HEK293 (cell line): Measurements from ENCODE around the gene FSHR.

Experiments used
- CTCF ChIA-PET: fragments of 350-600 bp; formaldehyde crosslinking; extraction: SDS; loops from one replicate; lab custom pipeline; 2021; ENCODE audit warnings: antibody characterized with exemption; lab: Yijun Ruan, JAX
- POLR2A ChIA-PET: fragments of 300-600 bp; formaldehyde crosslinking; extraction: SDS; loops from one replicate; lab custom pipeline; 2020; ENCODE audit warnings: antibody characterized with exemption, inconsistent platforms; lab: Yijun Ruan, JAX
- H3K27ac ChIP-seq: fragments of 200-500 bp; sonication (Bioruptor generic); 2 replicates; pipeline ENCODE4 v1.5.1; 2014; ENCODE audit warnings: low read depth, low read length, control low read depth, inconsistent platforms; ENCODE audit errors: extremely low read depth
- H3K36me3 ChIP-seq, 2 experiments: fragments of 200-500 bp in 1 of 2; sonication (Bioruptor generic) in 1 of 2; 1 replicate in 1 of 2; 2 replicates in 1 of 2; pipeline ENCODE4 v1.5.1; 2014 to 2017; ENCODE audit warnings: inconsistent platforms in 2 of 2, low read length in 2 of 2; ENCODE audit not compliant: control insufficient read depth in 2 of 2, insufficient read depth in 1 of 2
- H3K4me1 ChIP-seq: fragments of 200-500 bp; sonication (Bioruptor generic); 2 replicates; pipeline ENCODE4 v1.5.1; 2014; ENCODE audit warnings: mild to moderate bottlenecking, low read length, inconsistent platforms; ENCODE audit not compliant: control insufficient read depth, insufficient read depth
- H3K4me3 ChIP-seq: 2 replicates; pipeline ENCODE4 v1.5.1; 2011; ENCODE audit warnings: low read depth, mild to moderate bottlenecking, control low read depth, low read length, moderate library complexity
- H3K9me3 ChIP-seq: fragments of 200-500 bp; sonication (Bioruptor generic); 2 replicates; pipeline ENCODE4 v1.5.1; 2014; ENCODE audit warnings: low read depth, low read length, inconsistent platforms; ENCODE audit not compliant: control insufficient read depth, insufficient read depth
- ELK4 ChIP-seq: IDR thresholded peaks from 2 replicates; pipeline ENCODE4 v1.6.1; 2011; ENCODE audit warnings: mild to moderate bottlenecking, low read depth, low read length, borderline replicate concordance
- GLI2 ChIP-seq: fragments of 450-650 bp; formaldehyde crosslinking; IDR thresholded peaks from 2 replicates; pipeline ENCODE4; 2017; ENCODE audit warnings: missing biosample characterization, missing genetic modification characterization, low read depth, borderline replicate concordance
- HOXA7 ChIP-seq: sonication (generic); formaldehyde crosslinking; IDR thresholded peaks from 2 replicates; pipeline ENCODE4 v1.8.1; 2022; ENCODE audit warnings: missing genetic modification reagents, borderline replicate concordance
- HOXC10 ChIP-seq: sonication (generic); formaldehyde crosslinking; IDR thresholded peaks from 2 replicates; pipeline ENCODE4 v1.8.1; 2023; ENCODE audit warnings: mild to moderate bottlenecking, missing genetic modification reagents
- KLF10 ChIP-seq: fragments of 450-650 bp; IDR thresholded peaks from 2 replicates; pipeline ENCODE4 v1.5.1; 2018; ENCODE audit warnings: missing biosample characterization, mild to moderate bottlenecking, missing genetic modification characterization
- REPIN1 ChIP-seq: fragments of 450-650 bp; formaldehyde crosslinking; IDR thresholded peaks from 2 replicates; pipeline ENCODE4 v1.5.1; 2017; ENCODE audit warnings: missing biosample characterization, missing genetic modification characterization, low read depth
- ZBTB48 ChIP-seq: fragments of 450-650 bp; formaldehyde crosslinking; IDR thresholded peaks from 2 replicates; pipeline ENCODE4 v1.5.1; 2016; ENCODE audit warnings: missing biosample characterization, missing genetic modification characterization
- ZNF146 ChIP-seq: fragments of 450-650 bp; formaldehyde crosslinking; IDR thresholded peaks from 2 replicates; pipeline ENCODE4 v1.5.1; 2016; ENCODE audit warnings: missing biosample characterization, missing genetic modification characterization
- ZNF202 ChIP-seq: fragments of 450-650 bp; formaldehyde crosslinking; IDR thresholded peaks from 2 replicates; pipeline ENCODE4 v1.5.1; 2016; ENCODE audit warnings: missing biosample characterization, missing genetic modification characterization, borderline replicate concordance
- ZNF239 ChIP-seq: fragments of 450-650 bp; formaldehyde crosslinking; IDR thresholded peaks from 2 replicates; pipeline ENCODE4 v1.5.1; 2016; ENCODE audit warnings: missing biosample characterization, missing genetic modification characterization
- ZNF24 ChIP-seq: fragments of 450-650 bp; formaldehyde crosslinking; IDR thresholded peaks from 2 replicates; pipeline ENCODE4 v1.5.1; 2016; ENCODE audit warnings: missing biosample characterization, missing genetic modification characterization
- ZNF292 ChIP-seq: fragments of 450-650 bp; formaldehyde crosslinking; IDR thresholded peaks from 2 replicates; pipeline ENCODE4 v1.5.1; 2016; ENCODE audit warnings: low read depth, missing biosample characterization, missing genetic modification characterization, borderline replicate concordance
- ZNF335 ChIP-seq: fragments of 450-650 bp; formaldehyde crosslinking; conservative IDR thresholded peaks from 2 replicates; pipeline ENCODE4 v1.5.1; 2016; ENCODE audit warnings: missing biosample characterization, missing genetic modification characterization
- ZNF341 ChIP-seq: fragments of 450-650 bp; formaldehyde crosslinking; IDR thresholded peaks from 2 replicates; pipeline ENCODE4; 2016; ENCODE audit warnings: low read depth, missing biosample characterization, missing genetic modification characterization
- ZNF398 ChIP-seq: fragments of 450-650 bp; formaldehyde crosslinking; IDR thresholded peaks from 2 replicates; pipeline ENCODE4 v1.5.1; 2017; ENCODE audit warnings: missing biosample characterization, missing genetic modification characterization
- ZNF561 ChIP-seq: fragments of 450-650 bp; IDR thresholded peaks from 2 replicates; pipeline ENCODE4 v1.5.1; 2018; ENCODE audit warnings: missing biosample characterization, missing genetic modification characterization, borderline replicate concordance
- ZNF571 ChIP-seq: fragments of 450-650 bp; formaldehyde crosslinking; IDR thresholded peaks from 2 replicates; pipeline ENCODE4 v1.5.0; 2017; ENCODE audit warnings: missing biosample characterization, missing genetic modification characterization
- ZNF701 ChIP-seq: fragments of 450-650 bp; formaldehyde crosslinking; IDR thresholded peaks from 2 replicates; pipeline ENCODE4 v1.5.1; 2016; ENCODE audit warnings: missing biosample characterization, missing genetic modification characterization
- ZNF747 ChIP-seq: fragments of 450-650 bp; formaldehyde crosslinking; IDR thresholded peaks from 2 replicates; pipeline ENCODE4 v1.5.1; 2016; ENCODE audit warnings: missing biosample characterization, missing genetic modification characterization
- ZNF792 ChIP-seq: fragments of 450-650 bp; formaldehyde crosslinking; IDR thresholded peaks from 2 replicates; pipeline ENCODE4 v1.5.1; 2016; ENCODE audit warnings: missing biosample characterization, missing genetic modification characterization
- ZSCAN23 ChIP-seq: fragments of 450-650 bp; formaldehyde crosslinking; IDR thresholded peaks from 2 replicates; pipeline ENCODE4 v1.5.1; 2016; ENCODE audit warnings: missing biosample characterization, missing genetic modification characterization
- ZXDB ChIP-seq: fragments of 450-650 bp; formaldehyde crosslinking; IDR thresholded peaks from 2 replicates; pipeline ENCODE4 v1.5.1; 2016; ENCODE audit warnings: missing biosample characterization, missing genetic modification characterization
- TF ChIP-seq, protein P1 (sequence below): fragments of 450-650 bp; formaldehyde crosslinking; IDR thresholded peaks from 2 replicates; pipeline ENCODE4 v1.5.1; 2017; ENCODE audit warnings: missing biosample characterization, missing genetic modification characterization
- TF ChIP-seq, protein P2 (sequence below): fragments of 450-650 bp; formaldehyde crosslinking; IDR thresholded peaks from 2 replicates; pipeline ENCODE4 v1.5.1; 2016; ENCODE audit warnings: missing biosample characterization, missing genetic modification characterization
- TF ChIP-seq, protein P3 (sequence below): fragments of 450-650 bp; formaldehyde crosslinking; IDR thresholded peaks from 2 replicates; pipeline ENCODE4 v1.5.1; 2016; ENCODE audit warnings: missing biosample characterization, missing genetic modification characterization
- TF ChIP-seq, protein P4 (sequence below): fragments of 450-650 bp; formaldehyde crosslinking; IDR thresholded peaks from 2 replicates; pipeline ENCODE4 v1.5.1; 2017; ENCODE audit warnings: missing biosample characterization, mild to moderate bottlenecking, missing genetic modification characterization, moderate library complexity

The FSHR gene

DNA sequence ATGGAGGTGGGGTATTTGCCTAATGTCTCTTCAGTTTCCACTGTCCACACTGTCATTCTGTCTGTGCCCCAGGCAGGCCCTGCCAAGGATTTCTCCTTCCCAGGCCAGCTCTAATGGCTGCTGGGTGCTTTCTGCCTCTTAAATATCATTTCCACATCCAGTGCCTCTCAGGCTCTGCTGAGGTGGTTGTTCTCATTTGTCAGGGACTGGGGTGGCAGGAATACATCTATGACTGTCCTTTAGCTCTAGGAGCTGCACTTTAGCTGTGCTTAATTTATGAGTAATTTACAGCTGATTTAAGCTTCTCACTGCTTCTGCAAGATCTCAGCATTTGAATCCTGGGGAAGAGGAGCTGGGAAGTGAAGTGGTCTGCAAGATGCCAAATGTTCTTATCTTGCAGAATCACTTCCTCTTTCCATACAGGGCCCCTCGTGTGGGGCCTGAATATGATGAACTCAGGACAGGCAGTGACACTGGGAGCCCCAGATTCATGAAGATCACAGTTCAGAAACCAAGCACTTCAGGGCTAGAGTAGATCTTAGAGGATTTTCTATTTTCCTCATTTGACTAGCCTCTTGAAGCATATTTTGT is 150.2 kb downstream of the FSHR start (continued):
- TF ChIP-seq ZNF202: no peak
- TF ChIP-seq, protein P1, sequence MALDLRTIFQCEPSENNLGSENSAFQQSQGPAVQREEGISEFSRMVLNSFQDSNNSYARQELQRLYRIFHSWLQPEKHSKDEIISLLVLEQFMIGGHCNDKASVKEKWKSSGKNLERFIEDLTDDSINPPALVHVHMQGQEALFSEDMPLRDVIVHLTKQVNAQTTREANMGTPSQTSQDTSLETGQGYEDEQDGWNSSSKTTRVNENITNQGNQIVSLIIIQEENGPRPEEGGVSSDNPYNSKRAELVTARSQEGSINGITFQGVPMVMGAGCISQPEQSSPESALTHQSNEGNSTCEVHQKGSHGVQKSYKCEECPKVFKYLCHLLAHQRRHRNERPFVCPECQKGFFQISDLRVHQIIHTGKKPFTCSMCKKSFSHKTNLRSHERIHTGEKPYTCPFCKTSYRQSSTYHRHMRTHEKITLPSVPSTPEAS (tag by site-specific recombination): no peak
- no peak for TF ChIP-seq ZNF24
- no peak for TF ChIP-seq ZBTB48 (tag by site-specific recombination)
- no peak for TF ChIP-seq GLI2 (tag by site-specific recombination)
- TF ChIP-seq HOXC10: no peak
- no peak for TF ChIP-seq ZNF146 (tag by site-specific recombination)
- TF ChIP-seq ZNF335 (tag by site-specific recombination): no peak
- no peak for TF ChIP-seq ZNF292 (tag by site-specific recombination)
- TF ChIP-seq, all 188 proteins: peak for 0

- no peak overlapping the region for H3K27ac ChIP-seq
- no peaks in the 10 kb centered on the region for H3K9me3 ChIP-seq
- no peaks in the 10 kb centered on the region for H3K36me3 ChIP-seq
- no peak overlapping the region for H3K4me3 ChIP-seq
- TF ChIP-seq ZNF341 (tag by site-specific recombination) (no peak), ELK4 (no peak), REPIN1 (no peak), ZNF571 (tag by site-specific recombination) (no peak), HOXA7 (no peak), ZNF701 (tag by site-specific recombination) (no peak), ZNF747 (no peak), ZSCAN23 (tag by site-specific recombination) (no peak), ZNF24 (no peak), ZXDB (tag by site-specific recombination) (no peak), KLF10 (tag by site-specific recombination) (no peak), ZNF561 (no peak), ZNF792 (no peak), ZNF239 (no peak), ZNF398 (tag by site-specific recombination) (no peak)
- TF ChIP-seq, protein P2, sequence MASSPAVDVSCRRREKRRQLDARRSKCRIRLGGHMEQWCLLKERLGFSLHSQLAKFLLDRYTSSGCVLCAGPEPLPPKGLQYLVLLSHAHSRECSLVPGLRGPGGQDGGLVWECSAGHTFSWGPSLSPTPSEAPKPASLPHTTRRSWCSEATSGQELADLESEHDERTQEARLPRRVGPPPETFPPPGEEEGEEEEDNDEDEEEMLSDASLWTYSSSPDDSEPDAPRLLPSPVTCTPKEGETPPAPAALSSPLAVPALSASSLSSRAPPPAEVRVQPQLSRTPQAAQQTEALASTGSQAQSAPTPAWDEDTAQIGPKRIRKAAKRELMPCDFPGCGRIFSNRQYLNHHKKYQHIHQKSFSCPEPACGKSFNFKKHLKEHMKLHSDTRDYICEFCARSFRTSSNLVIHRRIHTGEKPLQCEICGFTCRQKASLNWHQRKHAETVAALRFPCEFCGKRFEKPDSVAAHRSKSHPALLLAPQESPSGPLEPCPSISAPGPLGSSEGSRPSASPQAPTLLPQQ (tag by site-specific recombination): no peak
- TF ChIP-seq, protein P3, sequence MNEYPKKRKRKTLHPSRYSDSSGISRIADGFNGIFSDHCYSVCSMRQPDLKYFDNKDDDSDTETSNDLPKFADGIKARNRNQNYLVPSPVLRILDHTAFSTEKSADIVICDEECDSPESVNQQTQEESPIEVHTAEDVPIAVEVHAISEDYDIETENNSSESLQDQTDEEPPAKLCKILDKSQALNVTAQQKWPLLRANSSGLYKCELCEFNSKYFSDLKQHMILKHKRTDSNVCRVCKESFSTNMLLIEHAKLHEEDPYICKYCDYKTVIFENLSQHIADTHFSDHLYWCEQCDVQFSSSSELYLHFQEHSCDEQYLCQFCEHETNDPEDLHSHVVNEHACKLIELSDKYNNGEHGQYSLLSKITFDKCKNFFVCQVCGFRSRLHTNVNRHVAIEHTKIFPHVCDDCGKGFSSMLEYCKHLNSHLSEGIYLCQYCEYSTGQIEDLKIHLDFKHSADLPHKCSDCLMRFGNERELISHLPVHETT: no peak
- TF ChIP-seq, protein P4, sequence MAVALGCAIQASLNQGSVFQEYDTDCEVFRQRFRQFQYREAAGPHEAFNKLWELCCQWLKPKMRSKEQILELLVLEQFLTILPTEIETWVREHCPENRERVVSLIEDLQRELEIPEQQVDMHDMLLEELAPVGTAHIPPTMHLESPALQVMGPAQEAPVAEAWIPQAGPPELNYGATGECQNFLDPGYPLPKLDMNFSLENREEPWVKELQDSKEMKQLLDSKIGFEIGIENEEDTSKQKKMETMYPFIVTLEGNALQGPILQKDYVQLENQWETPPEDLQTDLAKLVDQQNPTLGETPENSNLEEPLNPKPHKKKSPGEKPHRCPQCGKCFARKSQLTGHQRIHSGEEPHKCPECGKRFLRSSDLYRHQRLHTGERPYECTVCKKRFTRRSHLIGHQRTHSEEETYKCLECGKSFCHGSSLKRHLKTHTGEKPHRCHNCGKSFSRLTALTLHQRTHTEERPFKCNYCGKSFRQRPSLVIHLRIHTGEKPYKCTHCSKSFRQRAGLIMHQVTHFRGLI: no peak
- H3K4me1 ChIP-seq: no peaks in the 10 kb centered on the region
- CTCF ChIA-PET: no interaction called here
- POLR2A ChIA-PET: no interaction called here
Measured at GRCh38 chr2:49003201-49003600, 151.1 kb downstream of the FSHR start.
